HepG2 (cell line): Measurements from ENCODE around the gene PTPRO. TPM values are rescaled to one million over a fixed set of nuclear protein-coding genes. Genes with fewer than 3 reads are reported as not detected.

Experiments
- ATAC-seq: fragments of 200-7000 bp; cut with Tn5 transposase; 3 replicates; pipeline ENCODE4 v1.9.1; 2020; ENCODE audit warnings: mild to moderate bottlenecking, moderate library complexity
- BruUV-seq: library from RNA; stranded (reverse); fragments of 400-500 nt; replicated peaks from 2 replicates; lab custom pipeline; 2021; lab: Mats Ljungman, UMichigan
- CTCF ChIA-PET: fragments of 300-600 bp; formaldehyde crosslinking; extraction: SDS; loops from one replicate; lab custom pipeline; 2021; ENCODE audit warnings: low total read pairs, inconsistent platforms, low intra/inter-chr PET ratio; lab: Yijun Ruan, JAX
- POLR2A ChIA-PET: fragments of 350-600 bp; sonication (Branson Sonifier 250); formaldehyde crosslinking; loops from one replicate; lab custom pipeline; 2020; ENCODE audit warnings: antibody characterized with exemption, inconsistent platforms; lab: Yijun Ruan, JAX
- DNase-seq: peaks from one replicate; pipeline ENCODE4 v3.0.0-alpha.2; 2015; ENCODE audit warnings: low spot score
- FAIRE-seq: peaks from 3 replicates; lab custom pipeline; 2011; peaks lifted over from hg19 to GRCh38; lab: Jason Lieb, UNC
- H2AFZ ChIP-seq: one replicate; pipeline ENCODE4 v1.6.1; 2011; ENCODE audit warnings: low read length, inconsistent platforms
- H3K27ac ChIP-seq: fragments of 300-600 bp; 3 replicates; pipeline ENCODE4 v1.8.0; 2011; ENCODE audit warnings: mixed run types, mild to moderate bottlenecking, mixed read lengths, low read length, inconsistent platforms; ENCODE audit not compliant: insufficient read depth; ENCODE audit errors: extremely low read length
- H3K27me3 ChIP-seq, 2 experiments: fragments of 200-600 bp in 1 of 2; 2 replicates in 1 of 2; 3 replicates in 1 of 2; pipeline versions ENCODE4 v1.6.0 to v1.8.0; 2011; ENCODE audit warnings: low read length in 2 of 2, mild to moderate bottlenecking in 2 of 2, moderate library complexity in 2 of 2, inconsistent platforms in 1 of 2; ENCODE audit not compliant: insufficient read depth in 2 of 2, control insufficient read depth in 1 of 2
- H3K36me3 ChIP-seq, 2 experiments: fragments of 200-600 bp in 1 of 2; replicated peaks in 1 of 2; 2 replicates in 1 of 2; 3 replicates in 1 of 2; pipeline versions ENCODE4 v1.5.1 to v1.8.0; 2011; ENCODE audit warnings: low read length in 2 of 2, inconsistent platforms in 1 of 2; ENCODE audit not compliant: insufficient read depth in 2 of 2, control insufficient read depth in 1 of 2
- H3K4me1 ChIP-seq: 2 replicates; pipeline ENCODE4 v1.5.1; 2012; ENCODE audit warnings: low read length, inconsistent platforms; ENCODE audit not compliant: insufficient read depth
- H3K4me2 ChIP-seq: 2 replicates; pipeline ENCODE4 v1.6.0; 2011; ENCODE audit warnings: low read depth, low read length, inconsistent platforms
- H3K4me3 ChIP-seq, 3 experiments: fragments of 200-600 bp in 1 of 3; sonication (generic), shearing (Covaris generic) in 1 of 3; replicated peaks in 1 of 3; 2 replicates each; pipeline ENCODE4 v1.5.1; 2011 to 2016; ENCODE audit warnings: low read length in 3 of 3, inconsistent platforms in 2 of 3, low read depth in 2 of 3, mild to moderate bottlenecking in 2 of 3, control low read depth in 1 of 3, mixed read lengths in 1 of 3; ENCODE audit not compliant: insufficient read depth in 1 of 3
- H3K79me2 ChIP-seq: one replicate; pipeline ENCODE4 v1.6.1; 2011; ENCODE audit warnings: low read length, inconsistent platforms; ENCODE audit not compliant: insufficient read depth
- H3K9ac ChIP-seq: 2 replicates; pipeline ENCODE4 v1.6.0; 2011; ENCODE audit warnings: mild to moderate bottlenecking, low read depth, low read length, inconsistent platforms; ENCODE audit not compliant: insufficient read depth
- H3K9me3 ChIP-seq: 2 replicates; pipeline ENCODE4 v1.5.1; 2012; ENCODE audit warnings: mild to moderate bottlenecking, low read length
- H4K20me1 ChIP-seq: 2 replicates; pipeline ENCODE4 v1.6.0; 2011; ENCODE audit warnings: inconsistent platforms, mild to moderate bottlenecking, low read length, moderate library complexity; ENCODE audit not compliant: insufficient read depth
- ATF2 ChIP-seq: sonication (generic); formaldehyde crosslinking; IDR thresholded peaks from 2 replicates; pipeline ENCODE4 v1.4.0; 2020; ENCODE audit warnings: missing genetic modification reagents
- GLMP ChIP-seq: sonication (generic); formaldehyde crosslinking; IDR thresholded peaks from 2 replicates; pipeline ENCODE4 v1.9.0; 2021; ENCODE audit warnings: missing genetic modification reagents, mild to moderate bottlenecking, borderline replicate concordance
- MIER2 ChIP-seq: IDR thresholded peaks from 2 replicates; pipeline ENCODE4 v1.6.1; 2016; ENCODE audit warnings: missing biosample characterization, missing genetic modification reagents
- PTBP1 ChIP-seq: fragments of 200-400 bp; formaldehyde crosslinking; IDR thresholded peaks from 2 replicates; pipeline ENCODE4 v1.6.1; 2018; ENCODE audit warnings: low read length, low read depth; ENCODE audit not compliant: poor library complexity, severe bottlenecking
- SRSF4 ChIP-seq: fragments of 200-400 bp; formaldehyde crosslinking; IDR thresholded peaks from one replicate; pipeline ENCODE4 v1.6.1; 2018; ENCODE audit warnings: mild to moderate bottlenecking, low read depth, low read length, moderate library complexity; ENCODE audit not compliant: poor library complexity, severe bottlenecking
- WIZ ChIP-seq: sonication (generic); formaldehyde crosslinking; IDR thresholded peaks from 2 replicates; pipeline ENCODE4 v1.5.1; 2020; ENCODE audit warnings: mild to moderate bottlenecking, missing genetic modification reagents
- ZFP1 ChIP-seq: IDR thresholded peaks from 2 replicates; pipeline ENCODE4 v1.6.1; 2016
- ZNF543 ChIP-seq: sonication (generic); formaldehyde crosslinking; IDR thresholded peaks from 2 replicates; pipeline ENCODE4 v1.4.0; 2020; ENCODE audit warnings: mild to moderate bottlenecking, missing genetic modification reagents
- WGBS: methylation state at CpG from one replicate; pipeline ENCODE4 v1.1.6; 2017; ENCODE audit warnings: low lambda C conversion rate; 5-methylcytosine and 5-hydroxymethylcytosine counted together
- in situ Hi-C: cut with HindIII; loops from 2 replicates; pipeline ENCODE4 v1.10.0; 2017; ENCODE audit warnings: low pct_unique_long_range_greater_than_20kb; ENCODE audit not compliant: extremely low pct_ligation_motif_present
- intact Hi-C: fragments of 100-400 bp; cut with micrococcal nuclease; formaldehyde crosslinking; loops from one replicate; pipeline ENCODE4 v1.10.0; 2022; ENCODE audit not compliant: unreplicated experiment
- polyA plus RNA-seq, 8 experiments: library from polyadenylated mRNA; depleted of rRNA in 3 of 8; stranded (reverse) in 7 of 8; unstranded in 1 of 8; fragments of >200 nt; fragmentation: Illumina TruSeq in 4 of 8; extraction: Trizol in 4 of 8; gene quantifications; 2 replicates each; pipeline versions ENCODE4 v1.2.1 to v1.2.3, GENCODE V29; 2011 to 2016; ENCODE audit warnings: low read depth in 4 of 8, missing spikeins in 1 of 8, mixed read lengths in 1 of 8; ENCODE audit not compliant: insufficient read depth in 1 of 8
- total RNA-seq, 5 experiments: library from RNA; depleted of rRNA; stranded (reverse); fragments of >200 nt; fragmentation: Illumina TruSeq; extraction: Trizol; gene quantifications; 2 replicates each; pipeline ENCODE4 v1.2.3, GENCODE V29; 2016; ENCODE audit warnings: low read depth in 1 of 5
- TF ChIP-seq, protein P1 (sequence below), 2 experiments: IDR thresholded peaks; 2 replicates each; pipeline ENCODE4 v1.6.1; 2011 to 2012; ENCODE audit warnings: low read length in 2 of 2, borderline replicate concordance in 1 of 2, low read depth in 1 of 2, mild to moderate bottlenecking in 1 of 2, moderate library complexity in 1 of 2
- TF ChIP-seq, protein P2 (sequence below): sonication (generic); formaldehyde crosslinking; IDR thresholded peaks from 2 replicates; pipeline ENCODE4 v1.5.0; 2020; ENCODE audit warnings: missing genetic modification reagents, mild to moderate bottlenecking, borderline replicate concordance

Gene PTPRO
- total and polyA plus RNA-seq, 2 of the 13 experiments (the other 11 are each of a cell fraction or from before 2014, with no cell fraction given): 0.04 TPM; not detected in 1

DNA sequence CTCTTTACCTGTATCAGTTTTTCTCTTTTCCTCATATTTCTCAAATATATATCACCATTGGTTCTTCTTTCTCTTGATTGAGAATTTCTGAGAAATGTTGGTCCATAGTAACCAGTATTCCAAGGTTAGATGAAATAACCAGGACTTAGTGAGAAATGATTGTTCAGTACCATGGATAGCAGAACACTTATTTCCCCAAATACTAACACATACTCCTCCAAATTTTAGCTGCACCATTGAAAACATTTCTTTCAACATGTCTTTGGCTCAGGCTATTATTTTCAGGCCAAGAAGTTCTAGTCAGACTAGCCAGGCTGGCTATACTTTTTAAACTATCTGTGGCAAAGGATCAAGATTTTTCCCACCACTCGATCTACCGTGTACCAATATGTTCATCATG, 113.3 kb downstream of the PTPRO start:
- Histone ChIP-seq H3K4me3 (no peak overlapping the region), H4K20me1 (no peaks in the 10 kb centered on the region), H3K4me2 (no peak overlapping the region), H3K79me2 (no peaks in the 10 kb centered on the region), H2AFZ (no peak overlapping the region), H3K27me3 (peaks cover 0 to 1% of the 10 kb centered on the region in 2 experiments; a peak in 1 of 5 replicates), H3K36me3 (no peaks in the 10 kb centered on the region), H3K9me3 (peaks cover 6% of the 10 kb centered on the region; the same call in 1 of the 2 replicates), H3K27ac (no peak overlapping the region), H3K4me1 (no peaks in the 10 kb centered on the region), H3K9ac (no peak overlapping the region)
- intact Hi-C loops: no loop called here
- FAIRE-seq: no peak
- in situ Hi-C loops: no loop called here
- ChIA-PET CTCF (no interaction called here), POLR2A (no interaction called here)
- BruUV-seq: no TSS peak
- DNase-seq: no peak
- no peak for TF ChIP-seq ZNF543 (CRISPR knock-in tag)
- TF ChIP-seq MIER2 (CRISPR knock-in tag): peak; percentile 75
- TF ChIP-seq, protein P1, sequence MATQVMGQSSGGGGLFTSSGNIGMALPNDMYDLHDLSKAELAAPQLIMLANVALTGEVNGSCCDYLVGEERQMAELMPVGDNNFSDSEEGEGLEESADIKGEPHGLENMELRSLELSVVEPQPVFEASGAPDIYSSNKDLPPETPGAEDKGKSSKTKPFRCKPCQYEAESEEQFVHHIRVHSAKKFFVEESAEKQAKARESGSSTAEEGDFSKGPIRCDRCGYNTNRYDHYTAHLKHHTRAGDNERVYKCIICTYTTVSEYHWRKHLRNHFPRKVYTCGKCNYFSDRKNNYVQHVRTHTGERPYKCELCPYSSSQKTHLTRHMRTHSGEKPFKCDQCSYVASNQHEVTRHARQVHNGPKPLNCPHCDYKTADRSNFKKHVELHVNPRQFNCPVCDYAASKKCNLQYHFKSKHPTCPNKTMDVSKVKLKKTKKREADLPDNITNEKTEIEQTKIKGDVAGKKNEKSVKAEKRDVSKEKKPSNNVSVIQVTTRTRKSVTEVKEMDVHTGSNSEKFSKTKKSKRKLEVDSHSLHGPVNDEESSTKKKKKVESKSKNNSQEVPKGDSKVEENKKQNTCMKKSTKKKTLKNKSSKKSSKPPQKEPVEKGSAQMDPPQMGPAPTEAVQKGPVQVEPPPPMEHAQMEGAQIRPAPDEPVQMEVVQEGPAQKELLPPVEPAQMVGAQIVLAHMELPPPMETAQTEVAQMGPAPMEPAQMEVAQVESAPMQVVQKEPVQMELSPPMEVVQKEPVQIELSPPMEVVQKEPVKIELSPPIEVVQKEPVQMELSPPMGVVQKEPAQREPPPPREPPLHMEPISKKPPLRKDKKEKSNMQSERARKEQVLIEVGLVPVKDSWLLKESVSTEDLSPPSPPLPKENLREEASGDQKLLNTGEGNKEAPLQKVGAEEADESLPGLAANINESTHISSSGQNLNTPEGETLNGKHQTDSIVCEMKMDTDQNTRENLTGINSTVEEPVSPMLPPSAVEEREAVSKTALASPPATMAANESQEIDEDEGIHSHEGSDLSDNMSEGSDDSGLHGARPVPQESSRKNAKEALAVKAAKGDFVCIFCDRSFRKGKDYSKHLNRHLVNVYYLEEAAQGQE (IDR thresholded peaks at IDR 0.05; ENCODE audit: borderline replicate concordance in 1 of 2, low read depth in 1 of 2, low read length in 2 of 2): peak; percentile 10 to 87
- TF ChIP-seq ZFP1 (CRISPR knock-in tag): no peak
- no peak for ATAC-seq
- WGBS: 0% methylated on average over 2 of the region's 2 CpGs

DNA sequence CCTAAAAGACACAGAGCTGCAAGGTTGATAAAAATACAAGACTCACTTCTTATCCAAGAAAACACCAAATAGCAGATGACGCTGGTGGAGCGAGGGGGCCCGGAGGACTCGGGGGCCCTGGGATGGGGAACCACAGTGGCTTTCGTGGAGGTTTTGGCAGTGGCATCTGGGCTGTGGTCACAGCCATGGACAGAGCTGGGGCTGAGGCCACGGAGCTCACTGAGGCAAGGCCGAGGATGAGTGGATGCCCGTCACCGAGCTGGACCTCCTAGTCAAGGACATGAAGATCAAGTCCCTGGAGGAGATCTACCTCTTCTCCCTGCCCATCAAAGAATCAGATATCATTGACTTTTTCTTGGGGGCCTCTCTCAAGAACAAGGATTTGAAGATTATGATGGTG, 117.2 kb downstream of the PTPRO start:
- Histone ChIP-seq H4K20me1 (no peaks in the 10 kb centered on the region), H3K79me2 (no peaks in the 10 kb centered on the region), H3K4me1 (no peaks in the 10 kb centered on the region), H3K4me3 (no peak overlapping the region), H3K27me3 (no peaks in the 10 kb centered on the region), H3K36me3 (no peaks in the 10 kb centered on the region), H3K27ac (no peak overlapping the region), H3K9ac (no peak overlapping the region), H3K4me2 (no peak overlapping the region), H2AFZ (no peak overlapping the region), H3K9me3 (peaks cover 6% of the 10 kb centered on the region; the same call in 1 of the 2 replicates)
- intact Hi-C loops (no loop called here), in situ Hi-C loops (no loop called here)
- ATAC-seq (no peak), FAIRE-seq (no peak), DNase-seq (no peak)
- BruUV-seq: no TSS peak
- CTCF ChIA-PET: no interaction called here
- POLR2A ChIA-PET: no interaction called here
- 20% methylated on average over 6 of the region's 9 CpGs for WGBS
- TF ChIP-seq ATF2 (CRISPR knock-in tag): no peak
- no peak for TF ChIP-seq PTBP1
- no peak for TF ChIP-seq WIZ (CRISPR knock-in tag)
- TF ChIP-seq, protein P2, sequence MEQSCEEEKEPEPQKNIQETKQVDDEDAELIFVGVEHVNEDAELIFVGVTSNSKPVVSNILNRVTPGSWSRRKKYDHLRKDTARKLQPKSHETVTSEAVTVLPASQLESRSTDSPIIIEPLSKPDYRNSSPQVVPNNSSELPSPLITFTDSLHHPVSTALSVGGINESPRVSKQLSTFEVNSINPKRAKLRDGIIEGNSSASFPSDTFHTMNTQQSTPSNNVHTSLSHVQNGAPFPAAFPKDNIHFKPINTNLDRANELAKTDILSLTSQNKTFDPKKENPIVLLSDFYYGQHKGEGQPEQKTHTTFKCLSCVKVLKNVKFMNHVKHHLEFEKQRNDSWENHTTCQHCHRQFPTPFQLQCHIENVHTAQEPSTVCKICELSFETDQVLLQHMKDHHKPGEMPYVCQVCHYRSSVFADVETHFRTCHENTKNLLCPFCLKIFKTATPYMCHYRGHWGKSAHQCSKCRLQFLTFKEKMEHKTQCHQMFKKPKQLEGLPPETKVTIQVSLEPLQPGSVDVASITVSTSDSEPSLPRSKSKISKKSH (CRISPR knock-in tag): no peak
- TF ChIP-seq SRSF4: no peak
- TF ChIP-seq GLMP (CRISPR knock-in tag): no peak
